Spleen (tissue), 11 donors: Measurements from ENCODE around the gene C8B. TPM values are rescaled to one million over a fixed set of nuclear protein-coding genes. Genes with fewer than 3 reads are reported as not detected.

ENCODE experiments used
- DNase-seq: peaks from one replicate; pipeline ENCODE4 v3.0.0-alpha.2; 2020
- H3K27ac ChIP-seq, 8 donors: fragments of 200-600 bp; sonication (generic) in 7 of 8; 1 replicate in 4 of 8; 2 replicates in 4 of 8; pipeline versions ENCODE4 v1.5.0 to v1.8.0; 2016 to 2021; ENCODE audit warnings: inconsistent platforms in 4 of 8, mild to moderate bottlenecking in 4 of 8, moderate library complexity in 1 of 8
- H3K27me3 ChIP-seq, 7 donors: fragments of 200-600 bp; sonication (generic) in 6 of 7; replicated peaks in 1 of 7; 1 replicate in 4 of 7; 2 replicates in 3 of 7; pipeline versions ENCODE4 v1.5.0 to v1.8.0; 2016 to 2021; ENCODE audit warnings: inconsistent platforms in 3 of 7, mild to moderate bottlenecking in 1 of 7
- H3K36me3 ChIP-seq, 6 donors: fragments of 200-600 bp; sonication (generic) in 5 of 6; 1 replicate in 4 of 6; 2 replicates in 2 of 6; pipeline versions ENCODE4 v1.5.0 to v1.8.0; 2016 to 2021; ENCODE audit warnings: inconsistent platforms in 2 of 6
- H3K4me1 ChIP-seq, 6 donors: fragments of 200-600 bp; sonication (generic) in 5 of 6; 1 replicate in 3 of 6; 2 replicates in 3 of 6; pipeline versions ENCODE4 v1.5.0 to v1.8.0; 2016 to 2021; ENCODE audit warnings: inconsistent platforms in 3 of 6
- H3K4me3 ChIP-seq, 8 donors: fragments of 200-600 bp; sonication (generic) in 7 of 8; 1 replicate in 4 of 8; 2 replicates in 4 of 8; pipeline versions ENCODE4 v1.5.0 to v1.8.0; 2016 to 2021; ENCODE audit warnings: inconsistent platforms in 4 of 8, mild to moderate bottlenecking in 4 of 8, moderate library complexity in 2 of 8
- H3K9me3 ChIP-seq, 8 donors: fragments of 200-600 bp; sonication (generic) in 7 of 8; 1 replicate in 4 of 8; 2 replicates in 4 of 8; pipeline versions ENCODE4 v1.5.0 to v1.8.0; 2016 to 2021; ENCODE audit warnings: inconsistent platforms in 4 of 8
- CTCF ChIP-seq, 11 experiments: fragments of 200-600 bp in 7 of 11; fragments of 450-650 bp in 4 of 11; sonication (generic) in 4 of 11; IDR thresholded peaks in 8 of 11; conservative IDR thresholded peaks in 3 of 11; 1 replicate in 7 of 11; 2 replicates in 4 of 11; pipeline versions ENCODE4 v1.4.0 to v1.8.0; 2016 to 2021; ENCODE audit warnings: antibody characterized with exemption in 11 of 11, inconsistent platforms in 4 of 11, mild to moderate bottlenecking in 1 of 11
- POLR2A ChIP-seq, 3 donors: fragments of 450-650 bp; IDR thresholded peaks; one replicate each; pipeline ENCODE4 v1.5.1; 2017; ENCODE audit warnings: antibody characterized with exemption in 3 of 3, mild to moderate bottlenecking in 1 of 3
- POLR2AphosphoS5 ChIP-seq, 3 donors: sonication (generic); formaldehyde crosslinking; IDR thresholded peaks; one replicate each; pipeline ENCODE4 v1.5.1; 2017; ENCODE audit warnings: antibody characterized with exemption in 3 of 3
- WGBS, 5 donors: extraction: QIAGEN DNeasy Blood & Tissue Kit in 3 of 5; methylation state at CpG; one replicate each; pipeline versions ENCODE4 v1.1.5 to v1.1.7; 2013 to 2018; 5-methylcytosine and 5-hydroxymethylcytosine counted together
- intact Hi-C: fragments of 100-400 bp; cut with DNase I; formaldehyde crosslinking; loops from one replicate; pipeline ENCODE4 v1.15.0; 2023; ENCODE audit warnings: low total_unique reads
- polyA plus RNA-seq, 3 donors: library from polyadenylated mRNA; stranded (reverse); fragments of 200-250 nt; gene quantifications; one replicate each; pipeline ENCODE4 v1.2.1, GENCODE V29; 2013
- total RNA-seq, 7 donors: library from RNA; depleted of rRNA in 3 of 7; stranded (reverse); fragments of >200 nt in 3 of 7; fragmentation: NEBNext Ultra II Directional in 4 of 7; extraction: Animal tissue kit (Norgen Biotek cat#: 25700) in 4 of 7; gene quantifications; one replicate each; pipeline versions ENCODE4 v1.1.0 to v1.2.1, GENCODE V29; 2016 to 2021
- donor health status: healthy with polysubstance abuse.
- donor health status: DM: no; HTN: no; CAD: no; lungs with moderate emphysema.
- donor health status: DM: no; HTN: no; CAD: no.
- donor health status: Bipolar disorder and iron deficiency.
- donor health status: healthy.
- donor health status: DM: no; HTN: no; CAD: no.
- donor health status: DM: yes; HTN: yes; CAD: no.

The C8B gene
- total and polyA plus RNA-seq, 10 donors: not detected

- Histone ChIP-seq H3K36me3 (no peaks in the 10 kb centered on the region), H3K4me3 (no peak overlapping the region), H3K9me3 (peaks cover 0 to 3% (median 0%) of the 10 kb centered on the region in 8 donors), H3K4me1 (no peaks in the 10 kb centered on the region), H3K27me3 (peaks cover 0 to 7% (median 0%) of the 10 kb centered on the region in 7 donors), H3K27ac (no peak overlapping the region)
- no peak for DNase-seq
- intact Hi-C loops: no loop called here
- no peak for TF ChIP-seq POLR2AphosphoS5 (IDR thresholded peaks at IDR 0.05)
- no peak for TF ChIP-seq CTCF (IDR thresholded peaks at IDR 0.05 in 8 of 11, conservative IDR thresholded peaks at IDR 0.05 in 3 of 11)
- no peak for TF ChIP-seq POLR2A (IDR thresholded peaks at IDR 0.05)
- WGBS, 5 donors: 66 to 87% (median 81%) methylated on average over 2 of the region's 2 CpGs
Observed at GRCh38 chr1:56933606-56934005, 32.2 kb downstream of the C8B start.

DNA sequence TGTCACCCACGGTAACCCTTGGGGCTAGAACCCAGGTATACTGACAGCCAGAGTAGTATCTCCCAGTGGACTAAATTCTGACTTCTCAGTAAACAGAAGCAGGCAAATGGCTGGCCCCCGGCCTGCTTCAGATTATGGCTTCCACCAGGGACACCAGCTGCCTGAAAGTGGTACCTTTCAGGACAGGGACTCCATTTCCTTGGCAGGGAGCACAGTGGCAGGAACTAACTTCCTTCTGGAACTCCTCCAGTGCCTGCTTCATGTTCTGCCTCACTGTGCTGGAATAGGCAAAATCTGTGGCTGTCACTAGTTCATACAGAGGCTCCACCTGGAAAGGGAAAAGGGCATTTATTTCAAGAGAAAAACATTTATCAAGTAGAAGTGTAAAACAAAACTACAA, 32.7 kb downstream of the C8B start:
- Histone ChIP-seq H3K27ac (no peak overlapping the region), H3K9me3 (peaks cover 0 to 3% (median 0%) of the 10 kb centered on the region in 8 donors), H3K4me1 (no peaks in the 10 kb centered on the region), H3K4me3 (no peak overlapping the region), H3K27me3 (peaks cover 0 to 4% (median 0%) of the 10 kb centered on the region in 7 donors), H3K36me3 (no peaks in the 10 kb centered on the region)
- intact Hi-C loops: no loop called here
- TF ChIP-seq CTCF (IDR thresholded peaks at IDR 0.05 in 8 of 11, conservative IDR thresholded peaks at IDR 0.05 in 3 of 11) (no peak), POLR2AphosphoS5 (IDR thresholded peaks at IDR 0.05) (no peak), POLR2A (IDR thresholded peaks at IDR 0.05) (no peak)
- 67 to 83% (median 75%) methylated on average over 1 to 2 of the region's 2 CpGs for WGBS, 5 donors
- no peak for DNase-seq

DNA sequence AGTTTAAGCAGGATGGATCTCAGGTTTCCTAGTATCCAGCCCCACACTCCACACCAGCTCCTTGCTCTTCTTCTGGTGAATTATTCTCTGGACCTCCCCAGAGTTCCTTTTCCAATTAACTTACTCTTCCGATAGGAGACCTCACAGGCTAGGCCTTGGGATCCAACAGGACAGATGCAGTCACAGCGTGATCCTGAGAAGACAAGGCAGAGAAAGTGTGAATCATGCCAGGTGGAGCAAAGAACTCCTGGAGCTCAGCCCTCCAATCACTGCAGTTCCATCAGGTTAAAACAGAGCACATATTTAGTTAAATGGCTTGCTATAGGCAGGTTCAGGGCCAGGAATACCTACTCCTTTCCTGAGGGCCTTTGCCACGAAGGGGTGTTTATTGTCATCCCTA, 34.1 kb downstream of the C8B start:
- H3K4me3 ChIP-seq: no peak overlapping the region
- 72 to 82% (median 80%) methylated on average over 3 of the region's 3 CpGs for WGBS, 5 donors
- TF ChIP-seq POLR2A (IDR thresholded peaks at IDR 0.05): no peak
- H3K4me1 ChIP-seq: no peaks in the 10 kb centered on the region
- H3K36me3 ChIP-seq: no peaks in the 10 kb centered on the region
- peaks cover 0 to 3% (median 0%) of the 10 kb centered on the region in 8 donors for H3K9me3 ChIP-seq
- intact Hi-C loops: no loop called here
- H3K27me3 ChIP-seq: peaks cover 0 to 4% (median 0%) of the 10 kb centered on the region in 7 donors
- DNase-seq: no peak
- H3K27ac ChIP-seq: no peak overlapping the region

DNA sequence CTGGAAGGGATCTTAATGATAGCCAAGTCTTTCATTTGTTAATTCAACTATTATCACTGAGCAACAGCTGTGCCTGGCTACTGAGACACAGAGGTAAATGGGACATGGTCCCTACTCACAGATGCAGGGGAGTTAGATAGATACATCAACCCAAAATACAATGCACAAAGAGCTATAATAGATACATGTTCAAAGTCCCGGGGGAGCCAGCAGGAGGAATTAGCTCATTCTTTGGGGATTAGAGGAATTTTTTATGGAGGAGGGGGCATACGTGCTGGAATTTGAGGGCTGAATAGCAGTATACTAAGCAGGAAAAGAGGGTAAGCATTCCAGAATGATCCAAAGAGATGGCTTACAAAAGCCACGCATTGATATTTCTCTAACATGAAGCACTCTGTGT, 34.6 kb downstream of the C8B start:
- WGBS, 5 donors: 61 to 85% (median 67%) methylated on average over 3 of the region's 3 CpGs
- intact Hi-C loops: no loop called here
- H3K9me3 ChIP-seq: peaks cover 0 to 3% (median 0%) of the 10 kb centered on the region in 8 donors

More for the DNA sequence above, 34.6 kb downstream of the C8B start:
- Histone ChIP-seq H3K27me3 (peaks cover 0 to 4% (median 0%) of the 10 kb centered on the region in 7 donors), H3K4me1 (no peaks in the 10 kb centered on the region), H3K36me3 (no peaks in the 10 kb centered on the region), H3K27ac (no peak overlapping the region), H3K4me3 (no peak overlapping the region)
- TF ChIP-seq CTCF (IDR thresholded peaks at IDR 0.05 in 8 of 11, conservative IDR thresholded peaks at IDR 0.05 in 3 of 11) (no peak), POLR2AphosphoS5 (IDR thresholded peaks at IDR 0.05) (no peak), POLR2A (IDR thresholded peaks at IDR 0.05) (no peak)
- no peak for DNase-seq
